H1 (cell line): ENCODE data around the gene CACNA1B. TPM values are rescaled to one million over a fixed set of nuclear protein-coding genes. Genes with fewer than 3 reads are reported as not detected.

Experiments used
- CTCF ChIA-PET: fragments of 300-600 bp; sonication (Branson Sonifier 250); formaldehyde crosslinking; loops from one replicate; lab custom pipeline; 2021; ENCODE audit not compliant: partially characterized antibody; lab: Charles Lee
- POLR2A ChIA-PET: fragments of 300-600 bp; sonication (Branson Sonifier 250); formaldehyde crosslinking; loops from one replicate; lab custom pipeline; 2021; ENCODE audit warnings: inconsistent platforms; ENCODE audit not compliant: partially characterized antibody; lab: Charles Lee
- DNase-seq, 2 experiments: peaks; one replicate each; pipeline versions ENCODE4 v3.0.0 to v3.0.0-alpha.2; 2010 to 2022; ENCODE audit warnings: low spot score in 2 of 2, low read depth in 1 of 2, mixed read lengths in 1 of 2
- FAIRE-seq: peaks from 2 replicates; lab custom pipeline; 2011; peaks lifted over from hg19 to GRCh38; lab: Jason Lieb, UNC
- H2AFZ ChIP-seq: 2 replicates; pipeline ENCODE4 v1.8.1; 2012; ENCODE audit warnings: low read length, inconsistent platforms
- H2AK5ac ChIP-seq: 2 replicates; pipeline ENCODE4 v1.6.1; 2013; ENCODE audit warnings: low read depth, low read length
- H2BK120ac ChIP-seq: replicated peaks from 2 replicates; pipeline ENCODE3; 2013; ENCODE audit warnings: low read depth, low read length, inconsistent platforms
- H2BK12ac ChIP-seq: 2 replicates; pipeline ENCODE4 v1.6.1; 2013; ENCODE audit warnings: low read depth, low read length
- H2BK15ac ChIP-seq: 2 replicates; pipeline ENCODE4 v1.6.1; 2013; ENCODE audit warnings: low read length
- H2BK20ac ChIP-seq: 2 replicates; pipeline ENCODE4 v1.6.1; 2013; ENCODE audit warnings: low read length
- H2BK5ac ChIP-seq: 2 replicates; pipeline ENCODE4 v1.6.1; 2013; ENCODE audit warnings: low read depth, low read length
- H3K14ac ChIP-seq: 2 replicates; pipeline ENCODE4 v1.6.1; 2013; ENCODE audit warnings: inconsistent platforms; ENCODE audit not compliant: insufficient read length
- H3K18ac ChIP-seq: 2 replicates; pipeline ENCODE4 v1.6.1; 2013; ENCODE audit warnings: low read length; ENCODE audit errors: extremely low read depth
- H3K23ac ChIP-seq: 2 replicates; pipeline ENCODE4 v1.6.1; 2013; ENCODE audit warnings: inconsistent platforms; ENCODE audit not compliant: insufficient read length
- H3K23me2 ChIP-seq: 2 replicates; pipeline ENCODE4 v1.6.1; 2013; ENCODE audit warnings: low read depth, low read length
- H3K27ac ChIP-seq: 2 replicates; pipeline ENCODE4 v1.6.1; 2011; ENCODE audit warnings: low read depth, low read length, inconsistent platforms
- H3K27me3 ChIP-seq, 4 experiments: replicated peaks in 1 of 4; 1 replicate in 1 of 4; 2 replicates in 3 of 4; pipeline versions ENCODE4 v1.6.1 to v1.8.1; 2011 to 2013; ENCODE audit warnings: low read length in 3 of 4, mild to moderate bottlenecking in 3 of 4, inconsistent platforms in 2 of 4, mixed read lengths in 2 of 4, moderate library complexity in 1 of 4; ENCODE audit not compliant: control insufficient read depth in 3 of 4, insufficient read depth in 3 of 4; ENCODE audit errors: extremely low read depth in 1 of 4
- H3K36me3 ChIP-seq, 4 experiments: 2 replicates each; pipeline versions ENCODE4 v1.6.1 to v1.8.1; 2011 to 2013; ENCODE audit warnings: mild to moderate bottlenecking in 4 of 4, low read length in 3 of 4, moderate library complexity in 2 of 4, control low read depth in 1 of 4, inconsistent platforms in 1 of 4; ENCODE audit not compliant: insufficient read depth in 4 of 4, control insufficient read depth in 2 of 4
- H3K4ac ChIP-seq: replicated peaks from 2 replicates; pipeline ENCODE3; 2013; ENCODE audit warnings: low read length, low read depth, mixed read lengths, inconsistent platforms; ENCODE audit not compliant: insufficient read length
- H3K4me1 ChIP-seq, 4 experiments: replicated peaks in 1 of 4; 1 replicate in 1 of 4; 2 replicates in 3 of 4; pipeline versions ENCODE4 v1.6.1 to v1.8.1; 2011 to 2013; ENCODE audit warnings: low read length in 3 of 4, inconsistent platforms in 2 of 4, mixed read lengths in 1 of 4; ENCODE audit not compliant: insufficient read depth in 4 of 4, control insufficient read depth in 3 of 4
- H3K4me2 ChIP-seq, 2 experiments: 2 replicates each; pipeline versions ENCODE4 v1.6.1 to v1.8.1; 2011 to 2013; ENCODE audit warnings: low read depth in 2 of 2, low read length in 2 of 2, control low read depth in 1 of 2, inconsistent platforms in 1 of 2, mild to moderate bottlenecking in 1 of 2; ENCODE audit not compliant: insufficient read depth in 1 of 2
- H3K4me3 ChIP-seq, 4 experiments: fragments of 200-600, 300-600 bp in 1 of 4; sonication (generic), shearing (Covaris generic), sonication (Bioruptor Twin) in 1 of 4; 2 replicates each; pipeline versions ENCODE4 v1.5.1 to v1.8.1; 2011 to 2016; ENCODE audit warnings: low read length in 4 of 4, low read depth in 3 of 4, control low read depth in 2 of 4, inconsistent platforms in 2 of 4, mild to moderate bottlenecking in 2 of 4, mixed read lengths in 1 of 4, moderate library complexity in 1 of 4; ENCODE audit not compliant: insufficient read depth in 2 of 4; ENCODE audit errors: extremely low read depth in 1 of 4
- H3K56ac ChIP-seq: replicated peaks from 2 replicates; pipeline ENCODE3; 2013; ENCODE audit warnings: low read depth, mild to moderate bottlenecking, mixed read lengths, low read length, inconsistent platforms; ENCODE audit not compliant: insufficient read length
- H3K79me1 ChIP-seq: 2 replicates; pipeline ENCODE4 v1.6.1; 2013; ENCODE audit warnings: low read depth, low read length, control low read depth
- H3K79me2 ChIP-seq, 2 experiments: 2 replicates each; pipeline versions ENCODE4 v1.6.1 to v1.8.1; 2012 to 2013; ENCODE audit warnings: low read length in 2 of 2, mild to moderate bottlenecking in 2 of 2, inconsistent platforms in 1 of 2; ENCODE audit not compliant: insufficient read depth in 2 of 2, control insufficient read depth in 1 of 2
- H3K9ac ChIP-seq, 4 experiments: replicated peaks in 1 of 4; 1 replicate in 1 of 4; 2 replicates in 3 of 4; pipeline versions ENCODE4 v1.6.1 to v1.8.1; 2011 to 2013; ENCODE audit warnings: low read depth in 3 of 4, low read length in 3 of 4, control low read depth in 2 of 4, mild to moderate bottlenecking in 2 of 4, moderate library complexity in 2 of 4, inconsistent platforms in 1 of 4; ENCODE audit errors: extremely low read depth in 1 of 4
- H3K9me3 ChIP-seq, 2 experiments: 2 replicates each; pipeline versions ENCODE4 v1.6.1 to v1.8.1; 2012 to 2013; ENCODE audit warnings: mild to moderate bottlenecking in 2 of 2, moderate library complexity in 2 of 2, control low read depth in 1 of 2, inconsistent platforms in 1 of 2, low read depth in 1 of 2, low read length in 1 of 2, mixed read lengths in 1 of 2; ENCODE audit not compliant: insufficient read depth in 2 of 2
- H4K20me1 ChIP-seq, 2 experiments: replicated peaks in 1 of 2; 2 replicates each; pipeline versions ENCODE3 to v1.8.1; 2011 to 2013; ENCODE audit warnings: inconsistent platforms in 2 of 2, low read length in 2 of 2, mild to moderate bottlenecking in 1 of 2; ENCODE audit not compliant: insufficient read depth in 2 of 2, control insufficient read depth in 1 of 2
- H4K5ac ChIP-seq: 2 replicates; pipeline ENCODE4 v1.6.1; 2013; ENCODE audit warnings: low read length, low read depth, mixed read lengths, inconsistent platforms; ENCODE audit not compliant: insufficient read length
- H4K8ac ChIP-seq: 2 replicates; pipeline ENCODE4 v1.8.0; 2013; ENCODE audit warnings: mild to moderate bottlenecking, moderate library complexity, low read length, inconsistent platforms; ENCODE audit not compliant: insufficient read depth; ENCODE audit errors: extremely low read depth
- H4K91ac ChIP-seq: replicated peaks from 2 replicates; pipeline ENCODE3; 2013; ENCODE audit warnings: low read length, mixed read lengths, inconsistent platforms; ENCODE audit not compliant: insufficient read length
- CHD1 ChIP-seq: IDR thresholded peaks from 2 replicates; pipeline ENCODE4 v1.6.1; 2012; ENCODE audit warnings: low read depth, low read length, improper control_type of control experiment
- EP300 ChIP-seq, 2 experiments: IDR thresholded peaks; 1 replicate in 1 of 2; 2 replicates in 1 of 2; pipeline ENCODE4 v1.6.1; 2011 to 2012; ENCODE audit warnings: low read depth in 2 of 2, low read length in 2 of 2, mild to moderate bottlenecking in 2 of 2, borderline replicate concordance in 1 of 2, inconsistent platforms in 1 of 2, moderate library complexity in 1 of 2
- HDAC6 ChIP-seq: IDR thresholded peaks from one replicate; pipeline ENCODE4 v1.7.1; 2012; ENCODE audit warnings: low read depth, mild to moderate bottlenecking, inconsistent platforms, low read length, moderate library complexity
- JUN ChIP-seq: IDR thresholded peaks from 2 replicates; pipeline ENCODE4 v1.6.1; 2011; ENCODE audit warnings: low read depth, mild to moderate bottlenecking, improper control_type of control experiment, low read length
- SP1 ChIP-seq: IDR thresholded peaks from 2 replicates; pipeline ENCODE4 v1.6.1; 2011; ENCODE audit warnings: low read depth, low read length
- TCF12 ChIP-seq: IDR thresholded peaks from 2 replicates; pipeline ENCODE4 v1.6.1; 2011; ENCODE audit warnings: low read depth, mild to moderate bottlenecking, low read length
- WGBS, 2 experiments: shearing (Covaris generic) in 1 of 2; methylation state at CpG; one replicate each; pipeline versions ENCODE4 v1.1.6 to v1.1.7; 2013 to 2015; ENCODE audit warnings: low lambda C conversion rate in 2 of 2, mixed read lengths in 2 of 2, inconsistent platforms in 1 of 2, low coverage in 1 of 2, missing lambda C conversion rate in 1 of 2; ENCODE audit not compliant: insufficient replicate concordance in 2 of 2, insufficient coverage in 1 of 2, insufficient read length in 1 of 2; ENCODE audit errors: extremely low coverage in 1 of 2, missing lambda C conversion rate in 1 of 2; 5-methylcytosine and 5-hydroxymethylcytosine counted together
- polyA plus RNA-seq, 7 experiments: library from polyadenylated mRNA; depleted of rRNA in 3 of 7; stranded (reverse) in 5 of 7; unstranded in 2 of 7; fragments of >200 nt in 5 of 7; fragments of 200-250 nt in 2 of 7; gene quantifications; 1 replicate in 5 of 7; 2 replicates in 1 of 7; 4 replicates in 1 of 7; pipeline versions ENCODE4 v1.2.1 to v1.2.3, GENCODE V29; 2011 to 2013; ENCODE audit warnings: missing spikeins in 2 of 7, mixed read lengths in 2 of 7
- total RNA-seq: library from RNA; stranded (reverse); fragmentation: NEBNext Ultra II Directional; extraction: Animal tissue kit (Norgen Biotek cat#: 25700); gene quantifications from 2 replicates; pipeline ENCODE4 v1.2.1, GENCODE V29; 2021

The CACNA1B gene
- total and polyA plus RNA-seq, 2 of the 8 experiments (the other 6 are each of a cell fraction or from before 2014, with no cell fraction given), result 1.5 to 5.7 TPM

DNA sequence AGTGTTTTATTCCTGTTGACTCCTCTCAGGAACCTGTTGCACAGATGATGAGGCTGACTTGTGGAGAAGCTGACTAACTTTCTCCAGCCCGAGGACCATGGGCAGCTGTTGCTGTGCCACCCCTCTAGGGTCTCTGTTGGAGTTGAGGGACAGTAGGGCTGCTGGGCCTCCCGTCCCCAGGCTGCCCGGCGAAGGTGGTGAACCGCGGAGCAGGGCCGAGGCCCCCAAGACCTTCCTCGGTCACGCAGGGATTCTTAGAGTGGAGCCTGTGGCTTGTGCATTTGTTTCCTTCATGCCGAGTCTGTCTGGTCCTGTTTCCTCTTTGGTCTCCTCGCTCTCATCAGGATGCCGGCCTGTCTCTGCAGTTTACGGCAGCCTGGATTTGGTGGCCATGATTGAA is 40.2 kb downstream of the CACNA1B start:
- Histone ChIP-seq H3K23ac (no peak overlapping the region), H3K4ac (no peak overlapping the region), H3K9me3 (peaks cover 27 to 77% of the 10 kb centered on the region in 2 experiments), H3K18ac (no peak overlapping the region), H3K27me3 (no peaks in the 10 kb centered on the region), H4K20me1 (peaks cover 0 to 6% of the 10 kb centered on the region in 2 experiments), H3K4me2 (no peak overlapping the region), H2AK5ac (no peak overlapping the region), H2BK120ac (no peak overlapping the region), H2BK12ac (no peak overlapping the region), H2BK20ac (no peak overlapping the region), H3K4me1 (no peaks in the 10 kb centered on the region), H3K4me3 (no peak overlapping the region), H3K27ac (no peak overlapping the region), H3K9ac (no peak overlapping the region), H3K56ac (no peak overlapping the region), H3K14ac (no peak overlapping the region), H3K79me2 (no peaks in the 10 kb centered on the region), H4K91ac (no peak overlapping the region), H2BK15ac (no peak overlapping the region), H4K8ac (no peak overlapping the region), H2BK5ac (no peak overlapping the region), H3K23me2 (no peaks in the 10 kb centered on the region), H2AFZ (no peak overlapping the region), H3K36me3 (peaks cover 0 to 10% (median under 1%) of the 10 kb centered on the region in 4 experiments; a peak in 3 of 8 replicates), H4K5ac (no peak overlapping the region), H3K79me1 (no peaks in the 10 kb centered on the region)
- DNase-seq (no peak), FAIRE-seq (no peak)
- CTCF ChIA-PET, result interaction anchor here (1.1 kb wide), 1 partner anchor 80 kb away, joined by 4 read pairs; no protein-coding TSS in a partner anchor
- TF ChIP-seq SP1 (no peak), JUN (no peak), EP300 (IDR thresholded peaks at IDR 0.05; ENCODE audit: borderline replicate concordance in 1 of 2, low read depth in 2 of 2, low read length in 2 of 2) (no peak), CHD1 (no peak), HDAC6 (no peak), TCF12 (no peak)
- 84% methylated on average over 11 of the region's 13 CpGs; no CpG with 5 or more reads in 1 of the 2 experiments for WGBS, 2 experiments
- POLR2A ChIA-PET, result no interaction called here
